Bronchial epithelial cell (primary cell): ENCODE measurements around the gene TBX10. TPM values are rescaled to one million over a fixed set of nuclear protein-coding genes. Genes with fewer than 3 reads are reported as not detected.
"Not testable (repeated sequence)": the region's sequence is repeated elsewhere in the genome, so short reads cannot be mapped to it uniquely, and the experiment has no call there.

ENCODE experiments used
- DNase-seq: peaks from one replicate; pipeline ENCODE4 v3.0.0-alpha.2; 2010; ENCODE audit warnings: low read depth
- FAIRE-seq: peaks from 2 replicates; lab custom pipeline; 2011; peaks lifted over from hg19 to GRCh38; lab: Jason Lieb, UNC
- H3K27me3 ChIP-seq: 2 replicates; pipeline ENCODE4 v1.5.1; 2011; ENCODE audit warnings: low read length; ENCODE audit not compliant: control insufficient read depth, insufficient read depth
- H3K36me3 ChIP-seq: 2 replicates; pipeline ENCODE4 v1.5.1; 2011; ENCODE audit warnings: low read length; ENCODE audit not compliant: control insufficient read depth, insufficient read depth
- H3K4me3 ChIP-seq: 2 replicates; pipeline ENCODE4 v1.5.1; 2011; ENCODE audit warnings: mild to moderate bottlenecking, low read depth, low read length, control low read depth
- CTCF ChIP-seq: IDR thresholded peaks from 2 replicates; pipeline ENCODE4 v1.5.1; 2011; ENCODE audit warnings: mild to moderate bottlenecking, moderate library complexity, low read length, control low read depth, inconsistent platforms; ENCODE audit not compliant: insufficient read depth, severe bottlenecking
- total RNA-seq: library from RNA; depleted of rRNA; stranded (reverse); fragments of >200 nt; gene quantifications from 2 replicates; pipeline ENCODE4 v1.2.1, GENCODE V29; 2014

The TBX10 gene
- total RNA-seq, 1 donor from 2014 or later: not detected

DNA sequence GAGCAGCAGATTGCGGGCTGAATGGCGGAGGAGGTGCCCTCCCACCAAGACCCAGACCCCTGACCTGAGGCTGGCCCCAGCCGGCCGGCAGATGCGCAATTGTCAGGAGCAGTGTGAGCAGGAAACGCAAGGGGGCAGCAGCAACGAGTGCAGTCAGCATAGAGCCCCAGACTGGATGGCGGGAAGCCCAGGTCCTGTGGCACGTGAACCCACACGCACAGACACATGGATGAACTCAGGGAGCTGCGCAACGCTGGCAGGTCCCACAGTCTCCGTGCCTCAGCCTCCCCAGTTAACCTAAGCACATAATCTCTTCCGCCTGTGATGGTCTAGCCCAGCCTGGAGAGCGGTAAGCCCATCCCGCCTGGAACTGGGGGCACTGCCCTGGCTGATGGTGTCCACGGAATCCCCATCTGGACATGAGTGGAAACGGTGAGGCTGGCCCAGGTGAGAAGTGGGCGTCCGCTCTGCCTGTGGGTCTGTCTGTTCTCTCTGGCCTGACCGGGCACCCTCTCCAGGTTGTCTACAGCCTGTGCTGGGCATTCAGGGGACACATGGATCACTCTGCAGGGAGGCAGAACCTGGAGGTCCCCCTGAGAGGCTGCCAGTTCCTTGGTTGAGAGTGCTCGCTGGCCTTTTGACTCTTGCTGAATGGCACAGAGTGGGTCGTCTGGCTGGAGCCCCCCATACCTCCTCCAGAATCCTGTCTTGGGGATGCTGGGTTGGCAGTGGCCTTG is 626 bp upstream of the TBX10 start:
- no peaks in the 10 kb centered on the region for H3K36me3 ChIP-seq
- no peak for FAIRE-seq

DNA sequence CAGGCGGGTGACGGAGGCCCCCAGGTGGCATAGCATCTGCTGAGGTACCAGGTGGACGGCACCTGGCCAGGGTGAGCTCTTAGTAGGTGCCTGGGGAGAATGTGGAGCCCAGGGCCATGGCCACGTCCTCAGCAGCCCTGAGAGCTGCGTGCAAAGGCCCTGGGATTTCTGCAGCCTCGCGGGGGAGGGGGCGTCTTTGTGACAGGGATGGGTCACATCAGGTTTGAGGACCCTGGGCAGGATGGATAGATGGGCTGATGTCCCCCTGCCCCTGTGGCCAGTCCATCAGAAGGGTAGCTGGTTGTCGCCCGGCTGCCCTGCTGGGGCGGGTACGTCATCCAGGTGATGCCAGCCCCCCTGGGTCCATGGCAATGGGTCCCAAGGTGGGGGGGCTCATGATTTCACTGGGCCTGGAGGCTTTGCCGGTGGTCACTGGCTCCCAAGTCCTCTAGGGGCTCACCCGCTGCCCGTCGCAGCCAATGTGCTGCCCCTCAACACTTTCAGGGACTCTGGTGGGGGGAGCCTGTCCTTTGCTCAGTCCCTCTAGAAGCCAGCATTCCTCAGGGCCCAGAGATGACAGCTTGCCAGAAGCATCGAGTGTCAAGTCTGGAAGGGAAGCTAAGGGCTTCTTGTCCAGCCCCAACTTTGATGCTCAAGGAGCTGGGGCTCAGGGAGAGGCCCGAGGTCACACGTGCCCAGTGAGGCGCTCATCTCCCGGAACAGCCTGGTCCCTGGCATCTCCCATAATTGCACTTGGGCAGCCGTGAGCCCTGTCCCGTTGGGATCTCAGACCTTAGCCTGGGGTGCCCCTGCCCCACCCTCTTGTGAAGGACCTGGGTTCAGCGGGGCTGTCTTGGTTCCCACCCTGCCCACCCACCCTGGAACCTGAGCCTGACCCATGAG is 777 bp downstream of the TBX10 start:
- Histone ChIP-seq H3K27me3 (no peaks in the 10 kb centered on the region), H3K36me3 (no peaks in the 10 kb centered on the region), H3K4me3 (no peak overlapping the region)
- FAIRE-seq: no peak
- no peak for TF ChIP-seq CTCF
- no peak for DNase-seq

More for the DNA sequence above, 626 bp upstream of the TBX10 start:
- peak; percentile 89 for TF ChIP-seq CTCF
- no peak overlapping the region for H3K4me3 ChIP-seq
- no peaks in the 10 kb centered on the region for H3K27me3 ChIP-seq
- DNase-seq: peak; percentile 23

- DNase-seq, H3K4me3 ChIP-seq, H3K27me3 ChIP-seq, FAIRE-seq, H3K36me3 ChIP-seq: not testable (repeated sequence)
These were observed 2.1 kb downstream of the TBX10 start for GRCh38 chr11:67637441-67637840.

GRCh38 chr11:67636962-67637361 is 2.6 kb downstream of the TBX10 start:
- no peak for FAIRE-seq
- TF ChIP-seq CTCF: no peak
- no peak for DNase-seq

DNA sequence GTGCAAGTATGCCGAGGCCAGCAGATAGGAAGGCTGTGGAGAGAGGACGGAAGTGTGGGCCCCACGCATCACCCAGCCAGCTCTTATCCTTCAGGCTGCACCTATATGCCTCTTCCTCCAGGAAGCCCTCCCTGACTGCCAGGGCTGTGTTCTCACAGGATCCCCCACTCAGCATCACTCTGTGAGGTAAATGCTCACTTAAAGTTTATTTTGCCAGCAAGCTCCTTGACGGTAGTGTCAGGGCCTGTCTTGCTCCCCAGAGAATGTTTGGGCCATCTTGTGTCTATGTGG is 4.4 kb downstream of the TBX10 start:
- TF ChIP-seq CTCF: no peak
- no peaks in the 10 kb centered on the region for H3K27me3 ChIP-seq
- H3K36me3 ChIP-seq: no peaks in the 10 kb centered on the region
- H3K4me3 ChIP-seq: no peak overlapping the region
- FAIRE-seq (no peak), DNase-seq (no peak)

More at GRCh38 chr11:67636962-67637361, 2.6 kb downstream of the TBX10 start:
- Histone ChIP-seq H3K4me3 (no peak overlapping the region), H3K27me3 (no peaks in the 10 kb centered on the region), H3K36me3 (no peaks in the 10 kb centered on the region)
